Transverse colon (tissue), 4 donors: ENCODE results near the gene LACRT. TPM values are rescaled to one million over a fixed set of nuclear protein-coding genes. Genes with fewer than 3 reads are reported as not detected.
"Not testable (repeated sequence)": the region's sequence is repeated elsewhere in the genome, so short reads cannot be mapped to it uniquely, and the experiment has no call there.

ENCODE experiments used
- DNase-seq: peaks from one replicate; pipeline ENCODE4 v3.0.0-alpha.2; 2019
- H3K27ac ChIP-seq, 4 donors: fragments of 200-600 bp; sonication (generic); 2 replicates each; pipeline ENCODE4 v1.5.1; 2016 to 2018; ENCODE audit warnings: inconsistent platforms in 4 of 4
- H3K27me3 ChIP-seq: fragments of 200-600 bp; sonication (generic); 2 replicates; pipeline ENCODE4 v1.5.1; 2017; ENCODE audit warnings: inconsistent platforms
- H3K36me3 ChIP-seq, 4 donors: fragments of 200-600 bp; sonication (generic); 2 replicates each; pipeline ENCODE4 v1.5.1; 2017 to 2019; ENCODE audit warnings: inconsistent platforms in 4 of 4
- H3K4me1 ChIP-seq, 4 donors: fragments of 200-600 bp; sonication (generic); 2 replicates each; pipeline ENCODE4 v1.5.1; 2017 to 2020; ENCODE audit warnings: inconsistent platforms in 4 of 4
- H3K4me3 ChIP-seq, 4 donors: fragments of 200-600 bp; sonication (generic); 1 replicate in 1 of 4; 2 replicates in 3 of 4; pipeline versions ENCODE4 v1.5.1 to v1.6.1; 2017 to 2019; ENCODE audit warnings: inconsistent platforms in 4 of 4
- H3K9me3 ChIP-seq, 2 donors: fragments of 200-600 bp; sonication (generic); 2 replicates each; pipeline ENCODE4 v1.5.1; 2017 to 2019; ENCODE audit warnings: inconsistent platforms in 2 of 2
- EP300 ChIP-seq: sonication (generic); formaldehyde crosslinking; IDR thresholded peaks from one replicate; pipeline ENCODE4 v1.6.1; 2017; ENCODE audit warnings: antibody characterized with exemption, low read depth
- POLR2A ChIP-seq: fragments of 450-650 bp; IDR thresholded peaks from one replicate; pipeline ENCODE4 v1.6.1; 2016; ENCODE audit warnings: antibody characterized with exemption, mild to moderate bottlenecking, moderate library complexity
- POLR2AphosphoS5 ChIP-seq, 3 donors: sonication (generic); formaldehyde crosslinking; IDR thresholded peaks; one replicate each; pipeline ENCODE4 v1.6.1; 2016; ENCODE audit warnings: antibody characterized with exemption in 3 of 3
- WGBS, 2 donors: methylation state at CpG; one replicate each; pipeline ENCODE4 v1.1.5; 2018; ENCODE audit warnings: low coverage in 1 of 2; 5-methylcytosine and 5-hydroxymethylcytosine counted together
- in situ Hi-C, 4 donors: fragments of 200-750 bp; cut with MboI; loops; one replicate each; pipeline versions ENCODE4 v1.15.0 to v1.15.1; 2017; ENCODE audit warnings: low sequenced_read_pairs in 3 of 4, low pct_ligation_motif_present in 1 of 4, low pct_unique_long_range_greater_than_20kb in 1 of 4
- intact Hi-C: fragments of 100-400 bp; cut with DNase I; formaldehyde crosslinking; loops from one replicate; pipeline ENCODE4 v1.15.1; 2023; ENCODE audit warnings: low total_unique reads
- total RNA-seq, 4 donors: library from RNA; depleted of rRNA; stranded (reverse); fragments of >200 nt; gene quantifications; one replicate each; pipeline ENCODE4 v1.1.0, GENCODE V29; 2016
- TF ChIP-seq, protein P1 (sequence below), 5 experiments: fragments of 200-600 bp in 3 of 5; fragments of 450-650 bp in 2 of 5; sonication (generic) in 3 of 5; IDR thresholded peaks; 1 replicate in 2 of 5; 2 replicates in 3 of 5; pipeline ENCODE4 v1.5.1; 2016 to 2017; ENCODE audit warnings: antibody characterized with exemption in 5 of 5, inconsistent platforms in 3 of 5, mild to moderate bottlenecking in 2 of 5, moderate library complexity in 1 of 5

LACRT gene
- total RNA-seq, 4 donors from 2014 or later, result not detected

DNA sequence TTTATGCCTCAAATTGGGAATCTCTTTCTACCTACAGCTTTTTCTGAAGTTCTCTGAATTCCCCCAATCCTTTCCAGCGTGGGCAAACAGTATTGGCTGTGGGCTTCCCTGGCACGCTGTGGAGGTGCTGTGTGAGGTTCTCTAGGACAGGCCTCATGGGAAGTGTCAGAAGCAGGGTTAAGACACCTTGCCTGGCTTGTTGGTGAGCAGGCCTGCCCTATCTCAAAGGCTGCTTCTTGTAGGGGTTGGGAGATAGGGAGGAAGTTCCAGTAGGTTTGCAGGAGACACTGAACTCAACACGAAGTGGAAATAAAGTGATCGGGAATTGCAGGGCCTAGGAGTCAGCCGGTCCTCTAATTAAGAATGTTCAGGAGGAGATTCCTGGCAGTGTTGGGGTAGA, 43.4 kb upstream of the LACRT start:
- H3K27ac ChIP-seq, result no peak overlapping the region
- intact Hi-C loops (no loop called here), in situ Hi-C loops (no loop called here)
- 50 to 68% methylated on average over 1 to 5 of the region's 5 CpGs for WGBS, 2 donors
- no peak for DNase-seq
- no peaks in the 10 kb centered on the region for H3K27me3 ChIP-seq
- H3K36me3 ChIP-seq, result no peaks in the 10 kb centered on the region
- H3K4me1 ChIP-seq, result no peaks in the 10 kb centered on the region
- TF ChIP-seq EP300, result no peak
- no peak for TF ChIP-seq POLR2A
- no peak for TF ChIP-seq POLR2AphosphoS5 (IDR thresholded peaks at IDR 0.05)
- TF ChIP-seq, protein P1, sequence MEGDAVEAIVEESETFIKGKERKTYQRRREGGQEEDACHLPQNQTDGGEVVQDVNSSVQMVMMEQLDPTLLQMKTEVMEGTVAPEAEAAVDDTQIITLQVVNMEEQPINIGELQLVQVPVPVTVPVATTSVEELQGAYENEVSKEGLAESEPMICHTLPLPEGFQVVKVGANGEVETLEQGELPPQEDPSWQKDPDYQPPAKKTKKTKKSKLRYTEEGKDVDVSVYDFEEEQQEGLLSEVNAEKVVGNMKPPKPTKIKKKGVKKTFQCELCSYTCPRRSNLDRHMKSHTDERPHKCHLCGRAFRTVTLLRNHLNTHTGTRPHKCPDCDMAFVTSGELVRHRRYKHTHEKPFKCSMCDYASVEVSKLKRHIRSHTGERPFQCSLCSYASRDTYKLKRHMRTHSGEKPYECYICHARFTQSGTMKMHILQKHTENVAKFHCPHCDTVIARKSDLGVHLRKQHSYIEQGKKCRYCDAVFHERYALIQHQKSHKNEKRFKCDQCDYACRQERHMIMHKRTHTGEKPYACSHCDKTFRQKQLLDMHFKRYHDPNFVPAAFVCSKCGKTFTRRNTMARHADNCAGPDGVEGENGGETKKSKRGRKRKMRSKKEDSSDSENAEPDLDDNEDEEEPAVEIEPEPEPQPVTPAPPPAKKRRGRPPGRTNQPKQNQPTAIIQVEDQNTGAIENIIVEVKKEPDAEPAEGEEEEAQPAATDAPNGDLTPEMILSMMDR (IDR thresholded peaks at IDR 0.05), result no peak
- no peaks in the 10 kb centered on the region for H3K9me3 ChIP-seq
- no peak overlapping the region for H3K4me3 ChIP-seq

- TF ChIP-seq, protein P1 (IDR thresholded peaks at IDR 0.05), result no peak
- TF ChIP-seq POLR2A (no peak), POLR2AphosphoS5 (IDR thresholded peaks at IDR 0.05) (no peak), EP300 (no peak)
- Histone ChIP-seq H3K9me3 (no peaks in the 10 kb centered on the region), H3K36me3 (no peaks in the 10 kb centered on the region), H3K4me3 (no peak overlapping the region), H3K27me3 (peaks cover 6% of the 10 kb centered on the region), H3K27ac (no peak overlapping the region), H3K4me1 (no peaks in the 10 kb centered on the region)
- intact Hi-C loops, result no loop called here
- in situ Hi-C loops, result no loop called here
- WGBS, 2 donors, result 88 to 92% methylated on average over 4 to 5 of the region's 5 CpGs
- no peak for DNase-seq
Observed at GRCh38 chr12:54667945-54668344, 33.2 kb upstream of the LACRT start.

DNA sequence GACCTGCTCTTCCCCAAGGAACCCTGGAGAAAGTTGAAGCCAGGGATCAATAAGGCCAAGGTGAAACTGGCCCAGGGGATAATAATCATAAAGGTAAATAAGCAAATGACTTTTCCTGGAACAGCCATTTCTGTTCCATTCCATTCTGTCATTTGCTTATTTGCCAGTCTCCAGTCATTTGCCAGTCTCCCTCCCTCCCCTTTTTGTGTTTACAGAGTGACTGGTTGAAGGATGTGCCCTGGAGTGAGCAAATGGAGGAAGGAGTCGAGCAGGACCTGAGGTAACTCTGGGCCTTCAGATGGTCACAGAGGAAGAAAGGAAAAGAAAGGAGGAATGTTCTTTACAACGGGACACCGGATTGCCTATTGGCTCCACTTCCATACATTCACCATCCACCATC, 31.3 kb upstream of the LACRT start:
- in situ Hi-C loops (no loop called here), intact Hi-C loops (no loop called here)
- no peaks in the 10 kb centered on the region for H3K36me3 ChIP-seq
- no peak overlapping the region for H3K4me3 ChIP-seq
- no peak overlapping the region for H3K27ac ChIP-seq
- DNase-seq, result no peak
- H3K9me3 ChIP-seq, result no peaks in the 10 kb centered on the region
- H3K4me1 ChIP-seq, result no peaks in the 10 kb centered on the region
- TF ChIP-seq POLR2A (no peak), POLR2AphosphoS5 (IDR thresholded peaks at IDR 0.05) (no peak), EP300 (no peak)
- no peaks in the 10 kb centered on the region for H3K27me3 ChIP-seq
- 62 to 76% methylated on average over 3 of the region's 3 CpGs for WGBS, 2 donors

- 54 to 60% methylated on average over 3 of the region's 3 CpGs for WGBS, 2 donors
- H3K36me3 ChIP-seq, intact Hi-C loops, in situ Hi-C loops, H3K4me3 ChIP-seq, H3K4me1 ChIP-seq, H3K27ac ChIP-seq, H3K9me3 ChIP-seq, H3K27me3 ChIP-seq, DNase-seq: not testable (repeated sequence)
Observed at GRCh38 chr12:54665022-54665635, 30.4 kb upstream of the LACRT start.

DNA sequence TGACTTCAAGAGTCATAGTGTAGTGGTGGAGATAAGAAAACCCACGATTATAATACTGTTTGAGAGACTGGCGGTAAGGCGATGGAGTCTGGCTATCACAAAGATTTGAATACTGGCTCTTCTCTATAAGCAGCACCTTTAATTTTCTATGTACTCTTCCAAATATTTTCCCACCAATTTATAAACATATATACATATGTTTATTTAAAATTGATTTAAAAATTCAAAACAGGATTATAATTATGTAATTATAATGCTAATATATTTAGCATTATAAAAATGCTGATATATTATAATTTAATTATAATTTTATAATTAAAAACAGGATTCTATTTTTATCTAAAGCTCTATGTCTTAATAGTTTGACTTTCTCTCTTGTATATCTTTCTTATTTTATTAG, 28.9 kb upstream of the LACRT start:
- WGBS, 2 donors, result 80 to 87% methylated on average over 3 of the region's 3 CpGs
- no peaks in the 10 kb centered on the region for H3K36me3 ChIP-seq
- no peaks in the 10 kb centered on the region for H3K27me3 ChIP-seq
- intact Hi-C loops (no loop called here), in situ Hi-C loops (no loop called here)
- no peak for DNase-seq
- H3K9me3 ChIP-seq, result no peaks in the 10 kb centered on the region
- H3K4me3 ChIP-seq, result no peak overlapping the region
- H3K27ac ChIP-seq, result no peak overlapping the region
- H3K4me1 ChIP-seq, result no peaks in the 10 kb centered on the region
- no peak for TF ChIP-seq EP300
- TF ChIP-seq POLR2A, result no peak
- TF ChIP-seq, protein P1 (IDR thresholded peaks at IDR 0.05), result no peak
- no peak for TF ChIP-seq POLR2AphosphoS5 (IDR thresholded peaks at IDR 0.05)
